ENCODE results near the gene EXOC2. TPM values are rescaled to one million over a fixed set of nuclear protein-coding genes. Genes with fewer than 3 reads are reported as not detected.

EXOC2 gene
- total RNA-seq, 4 donors from 2014 or later, result 10.3 to 23.9 (median 19.1) TPM

- Histone ChIP-seq H3K36me3 (peaks cover 0 to 8% (median 0%) of the 10 kb centered on the region in 3 donors), H3K27ac (no peak overlapping the region), H3K4me3 (no peak overlapping the region), H3K27me3 (no peaks in the 10 kb centered on the region), H3K4me1 (no peaks in the 10 kb centered on the region), H3K9me3 (no peaks in the 10 kb centered on the region)
- DNase-seq, result no peak
- no peak for TF ChIP-seq CTCF (IDR thresholded peaks at IDR 0.05)
- TF ChIP-seq POLR2A (IDR thresholded peaks at IDR 0.05), result no peak
Observed at GRCh38 chr6:659716-660581, 33.0 kb downstream of the EXOC2 start.

- H3K4me3 ChIP-seq, result no peak overlapping the region
- H3K9me3 ChIP-seq, result no peaks in the 10 kb centered on the region
- H3K27me3 ChIP-seq, result no peaks in the 10 kb centered on the region
- no peak overlapping the region for H3K27ac ChIP-seq
- no peaks in the 10 kb centered on the region for H3K4me1 ChIP-seq
- peaks cover 0 to 8% (median 0%) of the 10 kb centered on the region in 3 donors for H3K36me3 ChIP-seq
- no peak for TF ChIP-seq POLR2A (IDR thresholded peaks at IDR 0.05)
- TF ChIP-seq CTCF (IDR thresholded peaks at IDR 0.05), result no peak
- no peak for DNase-seq
Observed at GRCh38 chr6:658244-658643, 34.7 kb downstream of the EXOC2 start.

GRCh38 chr6:657743-658142 lies 35.2 kb downstream of the EXOC2 start:
- Histone ChIP-seq H3K4me3 (no peak overlapping the region), H3K27me3 (no peaks in the 10 kb centered on the region), H3K27ac (no peak overlapping the region), H3K4me1 (no peaks in the 10 kb centered on the region), H3K36me3 (peaks cover 0 to 8% (median 0%) of the 10 kb centered on the region in 3 donors), H3K9me3 (no peaks in the 10 kb centered on the region)
- no peak for DNase-seq
- no peak for TF ChIP-seq CTCF (IDR thresholded peaks at IDR 0.05)
- TF ChIP-seq POLR2A (IDR thresholded peaks at IDR 0.05), result no peak

- Histone ChIP-seq H3K27ac (no peak within 1 kb of the TSS), H3K27me3 (no peaks in the 10 kb centered on the region), H3K4me3 (no peak within 1 kb of the TSS), H3K4me1 (no peaks in the 10 kb centered on the region), H3K9me3 (no peaks in the 10 kb centered on the region), H3K36me3 (peaks cover 0 to 8% (median 0%) of the 10 kb centered on the region in 3 donors)
- DNase-seq, result no peak
- TF ChIP-seq POLR2A (IDR thresholded peaks at IDR 0.05) (no peak), CTCF (IDR thresholded peaks at IDR 0.05) (no peak)
Observed at GRCh38 chr6:656460-657252, 36.3 kb downstream of the EXOC2 start, which contains the start of gene HUS1B. Gene HUS1B, minus strand, starts transcription at chr6:657100. Its CDS starts 156 bp downstream, at chr6:656944.

- DNase-seq, result no peak
- no peak overlapping the region for H3K4me3 ChIP-seq
- H3K9me3 ChIP-seq, result no peaks in the 10 kb centered on the region
- no peaks in the 10 kb centered on the region for H3K27me3 ChIP-seq
- no peak overlapping the region for H3K27ac ChIP-seq
- no peaks in the 10 kb centered on the region for H3K4me1 ChIP-seq
- H3K36me3 ChIP-seq, result peaks cover 0 to 8% (median 0%) of the 10 kb centered on the region in 3 donors
- TF ChIP-seq POLR2A (IDR thresholded peaks at IDR 0.05) (no peak), CTCF (IDR thresholded peaks at IDR 0.05) (no peak)
Observed at GRCh38 chr6:654136-654535, 38.8 kb downstream of the EXOC2 start.

Data from Peyer's patch (tissue), 4 donors.